Left kidney (tissue), 2 donors: ENCODE results near the gene DOK7. TPM values are rescaled to one million over a fixed set of nuclear protein-coding genes. Genes with fewer than 3 reads are reported as not detected.
"Not testable (repeated sequence)": the region's sequence is repeated elsewhere in the genome, so short reads cannot be mapped to it uniquely, and the experiment has no call there.

ENCODE experiments used
- DNase-seq: peaks from one replicate; pipeline ENCODE4 v3.0.0-alpha.2; 2013
- polyA plus RNA-seq: library from polyadenylated mRNA; unstranded; fragments of 120-200 nt; gene quantifications from one replicate; pipeline ENCODE4 v1.2.1, GENCODE V29; 2013; ENCODE audit not compliant: insufficient read length

Gene DOK7
- polyA plus RNA-seq, 1 donor = 1.5 TPM

- no peak for DNase-seq
Measured at GRCh38 chr4:3533423-3533820, 70.3 kb downstream of the DOK7 start.

GRCh38 chr4:3535812-3536211 is 72.7 kb downstream of the DOK7 start:
- not testable (repeated sequence) for DNase-seq

- not testable (repeated sequence) for DNase-seq
Measured at GRCh38 chr4:3538906-3539305, 75.8 kb downstream of the DOK7 start.

- not testable (repeated sequence) for DNase-seq
Measured at GRCh38 chr4:3543415-3543814, 80.3 kb downstream of the DOK7 start.

Other genes starting within 250 kb of the DOK7 start
- gene MSANTD1, start 214.1 kb upstream of the DOK7 start, polyA plus RNA-seq = 0.88 TPM
- 53.4 TPM for gene RGS12, start 170.3 kb upstream of the DOK7 start, polyA plus RNA-seq
- gene HGFAC, start 21.3 kb upstream of the DOK7 start, polyA plus RNA-seq = 0.86 TPM
- 182 TPM for gene LRPAP1, start 69.1 kb downstream of the DOK7 start, polyA plus RNA-seq